ENCODE results near the gene NCKAP5. TPM values are rescaled to one million over a fixed set of nuclear protein-coding genes. Genes with fewer than 3 reads are reported as not detected.

NCKAP5 gene
- total and polyA plus RNA-seq, 4 donors, result 0.57 to 2.8 (median 2.4) TPM

DNA sequence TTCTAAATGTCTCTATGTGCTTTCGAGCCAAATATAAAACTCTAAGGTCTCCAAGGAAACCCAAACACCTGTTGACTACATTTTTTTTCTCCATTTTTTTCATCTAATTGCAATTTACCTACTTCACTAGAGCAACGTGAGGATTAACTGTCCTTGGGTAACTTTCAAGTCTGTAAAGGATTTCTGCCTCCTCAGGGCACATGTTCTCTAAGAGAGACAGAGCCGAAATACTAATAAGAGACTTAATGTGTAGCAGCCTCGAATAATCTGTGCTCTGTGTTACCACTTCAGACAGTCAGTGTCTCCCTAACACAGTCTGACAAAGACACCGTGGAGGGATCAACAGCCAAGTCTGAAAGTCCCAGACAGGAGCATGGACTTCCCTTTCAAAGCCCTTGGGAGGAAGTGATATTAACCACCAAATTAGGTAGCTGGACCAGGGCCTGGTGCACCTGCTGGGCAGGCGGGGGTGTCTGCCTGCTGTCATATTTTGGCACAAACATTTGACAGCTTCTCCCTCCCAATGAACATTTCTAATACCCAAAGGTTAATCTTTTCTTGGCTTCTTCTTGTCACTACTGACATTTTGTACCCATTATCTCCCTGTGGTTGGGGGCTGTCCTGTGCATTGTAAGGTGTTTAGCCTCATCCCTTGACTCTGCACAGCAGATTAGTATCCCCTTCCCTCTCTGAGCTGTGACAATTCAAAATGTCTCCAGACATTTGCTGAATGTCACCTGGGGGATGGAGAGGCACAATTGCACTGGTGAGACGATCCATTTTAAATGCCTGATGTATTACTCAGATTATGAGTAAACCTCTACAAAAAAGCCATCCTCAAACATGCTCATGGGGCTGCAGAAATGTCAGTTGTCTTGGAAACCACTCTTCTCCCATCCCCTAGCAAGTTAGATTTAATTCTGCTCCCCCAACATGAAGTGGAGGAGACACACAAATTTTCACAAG lies 852.6 kb downstream of the NCKAP5 start:
- H3K27me3 ChIP-seq (ENCODE audit: control insufficient read depth in 4 of 4, insufficient read depth in 4 of 4, low read length in 3 of 4), result no peaks in the 10 kb centered on the region
- 90% methylated on average over 7 of the region's 7 CpGs for WGBS
- no peaks in the 10 kb centered on the region for H3K4me1 ChIP-seq (ENCODE audit: control insufficient read depth in 4 of 4, insufficient read depth in 4 of 4, low read length in 3 of 4)
- H3K9me3 ChIP-seq (ENCODE audit: control insufficient read depth in 4 of 4, low read length in 3 of 4), result no peaks in the 10 kb centered on the region
- no peaks in the 10 kb centered on the region for H3K36me3 ChIP-seq (ENCODE audit: control insufficient read depth in 4 of 4, insufficient read depth in 3 of 4, low read depth in 1 of 4, low read length in 3 of 4)
- no peak overlapping the region for H3K9ac ChIP-seq (ENCODE audit: low read depth in 1 of 2, low read length in 2 of 2)
- TF ChIP-seq, protein P1, sequence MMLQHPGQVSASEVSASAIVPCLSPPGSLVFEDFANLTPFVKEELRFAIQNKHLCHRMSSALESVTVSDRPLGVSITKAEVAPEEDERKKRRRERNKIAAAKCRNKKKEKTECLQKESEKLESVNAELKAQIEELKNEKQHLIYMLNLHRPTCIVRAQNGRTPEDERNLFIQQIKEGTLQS (IDR thresholded peaks at IDR 0.05), result no peak
- TF ChIP-seq CTCF (IDR thresholded peaks at IDR 0.05; ENCODE audit: low read depth, low read length, missing input control), result no peak
- no peak overlapping the region for H3K27ac ChIP-seq (ENCODE audit: low read depth in 1 of 2, low read length in 2 of 2)
- no peak overlapping the region for H3K4me3 ChIP-seq (ENCODE audit: low read depth in 1 of 3, low read length in 3 of 3)
- no peak for DNase-seq (ENCODE audit: low spot score)

- Histone ChIP-seq H3K27me3 (ENCODE audit: control insufficient read depth in 4 of 4, insufficient read depth in 4 of 4, low read length in 3 of 4) (no peaks in the 10 kb centered on the region), H3K4me1 (ENCODE audit: control insufficient read depth in 4 of 4, insufficient read depth in 4 of 4, low read length in 3 of 4) (no peaks in the 10 kb centered on the region), H3K9ac (ENCODE audit: low read depth in 1 of 2, low read length in 2 of 2) (no peak overlapping the region), H3K4me3 (ENCODE audit: low read depth in 1 of 3, low read length in 3 of 3) (no peak overlapping the region), H3K27ac (ENCODE audit: low read depth in 1 of 2, low read length in 2 of 2) (no peak overlapping the region), H3K36me3 (ENCODE audit: control insufficient read depth in 4 of 4, insufficient read depth in 3 of 4, low read depth in 1 of 4, low read length in 3 of 4) (no peaks in the 10 kb centered on the region), H3K9me3 (ENCODE audit: control insufficient read depth in 4 of 4, low read length in 3 of 4) (no peaks in the 10 kb centered on the region)
- 85% methylated on average over 4 of the region's 4 CpGs for WGBS
- DNase-seq (ENCODE audit: low spot score), result no peak
- TF ChIP-seq, protein P2, sequence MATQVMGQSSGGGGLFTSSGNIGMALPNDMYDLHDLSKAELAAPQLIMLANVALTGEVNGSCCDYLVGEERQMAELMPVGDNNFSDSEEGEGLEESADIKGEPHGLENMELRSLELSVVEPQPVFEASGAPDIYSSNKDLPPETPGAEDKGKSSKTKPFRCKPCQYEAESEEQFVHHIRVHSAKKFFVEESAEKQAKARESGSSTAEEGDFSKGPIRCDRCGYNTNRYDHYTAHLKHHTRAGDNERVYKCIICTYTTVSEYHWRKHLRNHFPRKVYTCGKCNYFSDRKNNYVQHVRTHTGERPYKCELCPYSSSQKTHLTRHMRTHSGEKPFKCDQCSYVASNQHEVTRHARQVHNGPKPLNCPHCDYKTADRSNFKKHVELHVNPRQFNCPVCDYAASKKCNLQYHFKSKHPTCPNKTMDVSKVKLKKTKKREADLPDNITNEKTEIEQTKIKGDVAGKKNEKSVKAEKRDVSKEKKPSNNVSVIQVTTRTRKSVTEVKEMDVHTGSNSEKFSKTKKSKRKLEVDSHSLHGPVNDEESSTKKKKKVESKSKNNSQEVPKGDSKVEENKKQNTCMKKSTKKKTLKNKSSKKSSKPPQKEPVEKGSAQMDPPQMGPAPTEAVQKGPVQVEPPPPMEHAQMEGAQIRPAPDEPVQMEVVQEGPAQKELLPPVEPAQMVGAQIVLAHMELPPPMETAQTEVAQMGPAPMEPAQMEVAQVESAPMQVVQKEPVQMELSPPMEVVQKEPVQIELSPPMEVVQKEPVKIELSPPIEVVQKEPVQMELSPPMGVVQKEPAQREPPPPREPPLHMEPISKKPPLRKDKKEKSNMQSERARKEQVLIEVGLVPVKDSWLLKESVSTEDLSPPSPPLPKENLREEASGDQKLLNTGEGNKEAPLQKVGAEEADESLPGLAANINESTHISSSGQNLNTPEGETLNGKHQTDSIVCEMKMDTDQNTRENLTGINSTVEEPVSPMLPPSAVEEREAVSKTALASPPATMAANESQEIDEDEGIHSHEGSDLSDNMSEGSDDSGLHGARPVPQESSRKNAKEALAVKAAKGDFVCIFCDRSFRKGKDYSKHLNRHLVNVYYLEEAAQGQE (IDR thresholded peaks at IDR 0.05), result no peak
- TF ChIP-seq FOXA1 (IDR thresholded peaks at IDR 0.05), result no peak
These were observed 864.9 kb downstream of the NCKAP5 start for GRCh38 chr2:132703396-132703795.

DNA sequence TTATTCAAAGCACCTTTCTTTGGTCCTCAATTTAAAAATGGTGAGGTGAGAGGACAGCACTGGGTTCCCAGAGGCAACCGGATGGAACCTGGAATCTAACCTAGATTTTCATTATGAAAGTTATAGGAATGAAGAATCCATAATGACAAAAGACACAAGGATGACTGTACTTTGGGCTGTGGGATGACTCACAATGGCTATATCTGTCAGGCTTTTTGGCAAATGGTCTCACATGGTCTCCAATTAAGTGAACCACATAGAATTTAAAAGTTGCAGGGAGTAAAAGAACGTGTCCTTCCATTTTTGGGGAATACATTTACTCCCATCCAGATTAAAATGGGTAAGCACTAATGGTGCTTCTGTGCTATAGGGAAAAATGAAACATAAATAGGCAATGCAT lies 866.5 kb downstream of the NCKAP5 start:
- 94% methylated on average over 2 of the region's 2 CpGs for WGBS
- DNase-seq (ENCODE audit: low spot score), result no peak
- Histone ChIP-seq H3K4me1 (ENCODE audit: control insufficient read depth in 4 of 4, insufficient read depth in 4 of 4, low read length in 3 of 4) (no peaks in the 10 kb centered on the region), H3K9ac (ENCODE audit: low read depth in 1 of 2, low read length in 2 of 2) (no peak overlapping the region), H3K27ac (ENCODE audit: low read depth in 1 of 2, low read length in 2 of 2) (no peak overlapping the region), H3K4me3 (ENCODE audit: low read depth in 1 of 3, low read length in 3 of 3) (no peak overlapping the region), H3K36me3 (ENCODE audit: control insufficient read depth in 4 of 4, insufficient read depth in 3 of 4, low read depth in 1 of 4, low read length in 3 of 4) (no peaks in the 10 kb centered on the region), H3K27me3 (ENCODE audit: control insufficient read depth in 4 of 4, insufficient read depth in 4 of 4, low read length in 3 of 4) (no peaks in the 10 kb centered on the region), H3K9me3 (ENCODE audit: control insufficient read depth in 4 of 4, low read length in 3 of 4) (no peaks in the 10 kb centered on the region)
- TF ChIP-seq FOXA1 (IDR thresholded peaks at IDR 0.05) (no peak), GABPA (IDR thresholded peaks at IDR 0.05 in 1 of 2, conservative IDR thresholded peaks at IDR 0.05 in 1 of 2) (no peak), CTCF (IDR thresholded peaks at IDR 0.05; ENCODE audit: low read depth, low read length, missing input control) (no peak), TAF1 (conservative IDR thresholded peaks at IDR 0.05) (no peak), RAD21 (IDR thresholded peaks at IDR 0.05) (no peak)
- TF ChIP-seq, protein P3, sequence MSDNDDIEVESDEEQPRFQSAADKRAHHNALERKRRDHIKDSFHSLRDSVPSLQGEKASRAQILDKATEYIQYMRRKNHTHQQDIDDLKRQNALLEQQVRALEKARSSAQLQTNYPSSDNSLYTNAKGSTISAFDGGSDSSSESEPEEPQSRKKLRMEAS (IDR thresholded peaks at IDR 0.05), result no peak
- TF ChIP-seq, protein P1 (IDR thresholded peaks at IDR 0.05), result no peak
- TF ChIP-seq, protein P2 (IDR thresholded peaks at IDR 0.05), result no peak
